GM21528 (cell line): Measurements from ENCODE around the gene LRP1B.
"Not testable (repeated sequence)": the region's sequence is repeated elsewhere in the genome, so short reads cannot be mapped to it uniquely, and the experiment has no call there.

Experiments
- ATAC-seq: cut with Tn5 transposase; IDR thresholded peaks from one replicate; pipeline ENCODE4 v1.9.1; 2021; ENCODE audit warnings: mild to moderate bottlenecking, moderate library complexity; ENCODE audit not compliant: unreplicated experiment, low FRiP score

Gene LRP1B

DNA sequence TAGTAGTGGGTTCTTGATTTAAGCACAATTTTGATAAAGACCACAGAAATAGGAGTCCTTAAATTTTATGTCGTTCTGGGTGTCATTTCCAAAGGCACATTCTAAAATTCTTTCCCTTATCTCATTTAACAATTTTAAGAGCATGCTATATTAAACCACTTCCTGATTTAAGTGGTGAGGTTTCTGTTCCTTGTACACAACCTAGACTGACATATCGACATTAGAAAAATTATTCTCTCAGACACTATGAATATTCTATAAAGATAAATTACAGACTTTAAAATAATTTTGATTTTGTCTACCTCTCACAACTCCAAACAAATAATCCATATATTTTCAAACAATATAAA lies 923.8 kb downstream of the LRP1B start:
- no peak for ATAC-seq

DNA sequence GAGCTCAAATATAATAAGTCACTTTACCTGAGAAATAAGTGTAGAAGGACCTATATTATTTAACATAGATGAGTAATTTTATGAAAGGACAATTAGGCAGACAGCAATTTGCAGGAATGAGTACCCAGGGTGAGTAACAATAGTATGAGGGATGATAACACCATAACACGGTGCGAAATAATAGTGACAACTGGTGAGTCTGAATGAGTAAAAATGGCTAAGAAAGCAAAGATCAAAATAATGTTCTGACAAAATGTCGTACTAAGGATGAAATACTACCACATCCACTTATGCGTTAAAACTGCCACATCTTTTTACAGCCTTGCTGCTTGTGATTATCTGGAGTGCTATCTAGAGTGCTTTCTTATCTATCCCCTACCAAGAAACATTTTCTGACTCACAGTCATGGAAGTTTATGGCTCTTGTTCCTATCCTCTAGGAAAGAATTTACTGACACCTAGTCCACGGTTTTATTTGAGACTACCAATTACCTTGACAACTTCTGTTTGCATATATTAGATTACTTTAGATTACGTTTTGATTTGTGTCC lies 929.7 kb downstream of the LRP1B start:
- ATAC-seq, result no peak

DNA sequence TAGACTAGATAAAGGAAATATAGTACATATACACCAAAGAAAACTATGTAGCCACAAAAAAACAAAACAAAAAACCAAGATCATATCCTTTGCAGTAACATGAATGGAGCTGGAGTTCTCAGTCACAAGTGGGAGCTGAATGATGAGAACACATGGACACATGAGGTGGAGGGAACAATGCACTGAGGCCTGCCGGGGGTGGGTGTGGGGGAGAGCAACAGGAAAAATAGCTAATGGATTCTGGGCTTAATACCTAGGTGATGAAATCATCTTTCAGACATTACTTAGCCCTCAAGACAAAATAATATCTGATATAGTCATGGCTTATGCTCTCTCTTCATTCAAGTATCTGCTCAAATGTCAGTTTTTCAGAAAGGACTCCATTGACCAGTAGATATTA lies 930.6 kb downstream of the LRP1B start:
- ATAC-seq, result no peak

DNA sequence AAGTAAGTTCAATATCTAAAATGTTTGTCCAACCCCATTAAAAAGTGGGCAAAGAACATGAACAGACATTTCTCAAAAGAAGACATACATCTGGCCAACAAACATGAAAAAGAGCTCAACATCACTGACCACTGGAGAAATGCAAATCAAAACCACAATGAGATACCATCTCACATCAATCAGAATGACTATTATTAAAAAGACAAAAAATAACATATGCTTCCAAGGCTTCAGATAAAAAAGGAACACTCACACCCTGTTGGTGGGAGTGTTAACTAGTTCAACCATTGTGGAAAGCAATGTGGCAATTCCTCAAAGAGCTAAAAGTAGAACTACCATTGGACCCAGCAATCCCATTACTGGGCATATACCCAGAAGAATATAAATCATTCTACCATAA lies 931.1 kb downstream of the LRP1B start:
- ATAC-seq, result no peak

DNA sequence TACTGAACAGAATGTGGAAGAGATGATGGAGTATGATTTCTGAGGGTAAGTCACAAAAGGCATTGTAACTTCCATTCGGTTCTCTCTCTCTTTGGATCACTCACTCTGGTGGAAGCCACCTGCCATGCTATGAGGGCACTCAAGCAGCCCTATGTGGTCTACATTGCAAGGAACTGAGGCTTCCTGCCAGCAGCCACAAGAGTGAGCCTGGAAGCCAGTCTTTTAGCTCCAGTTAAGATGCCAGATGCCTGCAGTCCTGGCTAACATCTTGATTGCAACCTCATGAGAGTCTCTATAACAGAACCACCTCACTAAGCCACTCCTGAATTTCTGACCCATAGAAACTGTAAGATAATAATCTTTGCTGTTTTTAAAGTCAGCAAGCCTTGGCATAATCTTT lies 935.7 kb downstream of the LRP1B start:
- no peak for ATAC-seq

DNA sequence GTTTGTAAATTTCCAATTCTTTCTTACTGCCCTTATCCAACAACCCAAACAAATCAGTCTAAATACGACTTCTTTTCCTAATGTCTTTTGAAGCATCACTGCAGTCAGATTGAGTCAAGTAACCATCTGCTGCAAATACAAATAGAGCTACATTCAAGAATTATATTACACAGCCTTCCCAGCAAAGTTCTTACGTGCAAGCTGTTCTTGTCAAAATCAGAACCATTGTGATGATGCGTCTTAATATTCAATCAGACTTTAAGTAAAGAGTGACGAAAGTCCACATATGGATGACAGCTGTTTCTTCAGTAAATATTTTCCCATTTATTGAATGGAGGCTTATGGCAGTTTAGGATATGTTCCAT lies 943.8 kb downstream of the LRP1B start:
- no peak for ATAC-seq

DNA sequence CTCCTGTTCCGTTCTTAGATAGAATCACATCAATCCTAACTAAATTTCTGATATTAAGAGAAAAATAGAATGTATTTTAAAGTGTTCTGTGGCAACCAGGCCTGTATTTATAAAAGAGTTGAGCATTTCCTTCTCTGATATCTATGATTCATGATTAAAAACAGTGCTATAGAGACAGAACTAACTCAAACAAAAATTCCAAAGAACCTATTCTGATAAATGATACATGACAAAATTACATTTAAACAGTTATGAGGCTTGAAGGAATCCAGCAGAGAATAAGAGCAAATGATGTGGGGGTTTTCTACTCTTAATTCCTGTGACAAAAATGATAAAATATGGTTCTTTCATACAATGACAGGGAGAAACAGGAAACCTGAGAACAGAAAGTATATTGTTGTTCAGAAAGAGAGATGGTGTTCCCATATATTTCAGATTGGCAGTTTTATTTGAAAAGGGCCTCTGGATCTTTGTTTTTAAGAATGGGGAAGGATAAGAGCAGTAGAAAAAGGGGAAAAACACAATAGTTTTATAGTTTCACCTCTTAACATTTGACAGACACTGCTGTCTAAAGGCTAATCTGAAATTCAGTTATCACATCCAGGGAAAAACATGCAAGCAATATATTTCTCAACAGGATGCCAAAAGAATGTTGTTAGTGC lies 944.3 kb downstream of the LRP1B start:
- ATAC-seq, result no peak

DNA sequence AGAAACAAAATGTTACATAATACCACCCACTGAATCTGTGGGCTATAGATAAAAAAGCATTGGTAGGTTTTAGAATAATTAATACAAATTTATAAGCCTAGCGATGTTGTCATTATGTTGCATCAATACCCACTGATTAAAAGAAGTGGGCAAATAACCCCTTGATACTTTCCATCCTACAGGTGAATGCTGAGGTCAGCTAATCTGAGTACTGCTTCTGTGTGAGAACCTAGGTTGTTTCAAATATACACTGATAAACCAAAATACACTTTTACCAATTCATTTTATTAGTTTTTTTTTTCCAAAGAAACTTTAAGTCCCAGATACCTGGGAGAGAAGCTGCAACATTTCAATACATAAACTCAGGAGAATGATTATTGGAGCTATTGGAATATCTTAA lies 948.6 kb downstream of the LRP1B start:
- ATAC-seq, result no peak

DNA sequence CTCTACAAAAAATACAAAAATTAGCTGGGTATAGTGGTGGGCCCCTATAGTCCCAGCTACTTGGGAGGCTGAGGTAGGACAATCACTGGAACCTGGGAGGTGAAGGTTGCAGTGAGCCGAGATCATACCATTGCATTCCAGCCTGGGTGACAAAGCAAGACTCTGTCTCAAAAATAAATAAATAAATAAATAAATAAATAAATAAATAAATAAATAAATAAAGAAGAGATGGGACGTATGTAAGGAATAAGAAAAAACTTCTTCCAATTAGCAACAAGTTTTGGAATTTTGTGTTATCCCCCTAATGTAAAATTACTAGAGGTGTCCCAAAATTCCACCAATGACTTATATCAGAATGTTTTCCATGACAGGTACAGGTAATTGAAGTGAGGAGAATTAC lies 961.7 kb downstream of the LRP1B start:
- ATAC-seq, result not testable (repeated sequence)

DNA sequence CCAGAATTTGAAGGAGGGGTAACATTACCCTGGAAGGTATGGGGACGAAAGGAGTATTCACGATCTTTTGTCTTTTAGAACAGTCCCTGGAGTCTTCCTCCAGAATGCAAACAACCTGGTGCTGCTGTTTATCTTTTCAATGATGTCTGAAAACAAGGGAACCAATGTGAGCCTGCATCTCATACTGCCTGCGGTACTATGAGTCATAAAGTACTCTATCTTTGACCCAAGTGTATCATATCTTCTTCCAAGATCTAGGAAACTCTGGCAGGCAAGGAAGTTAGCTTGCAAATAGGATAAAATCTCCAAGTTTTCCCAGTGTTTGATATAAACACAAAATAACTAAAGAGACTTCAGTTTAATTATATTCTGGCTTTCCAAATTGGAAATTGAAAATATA lies 968.5 kb downstream of the LRP1B start:
- no peak for ATAC-seq

DNA sequence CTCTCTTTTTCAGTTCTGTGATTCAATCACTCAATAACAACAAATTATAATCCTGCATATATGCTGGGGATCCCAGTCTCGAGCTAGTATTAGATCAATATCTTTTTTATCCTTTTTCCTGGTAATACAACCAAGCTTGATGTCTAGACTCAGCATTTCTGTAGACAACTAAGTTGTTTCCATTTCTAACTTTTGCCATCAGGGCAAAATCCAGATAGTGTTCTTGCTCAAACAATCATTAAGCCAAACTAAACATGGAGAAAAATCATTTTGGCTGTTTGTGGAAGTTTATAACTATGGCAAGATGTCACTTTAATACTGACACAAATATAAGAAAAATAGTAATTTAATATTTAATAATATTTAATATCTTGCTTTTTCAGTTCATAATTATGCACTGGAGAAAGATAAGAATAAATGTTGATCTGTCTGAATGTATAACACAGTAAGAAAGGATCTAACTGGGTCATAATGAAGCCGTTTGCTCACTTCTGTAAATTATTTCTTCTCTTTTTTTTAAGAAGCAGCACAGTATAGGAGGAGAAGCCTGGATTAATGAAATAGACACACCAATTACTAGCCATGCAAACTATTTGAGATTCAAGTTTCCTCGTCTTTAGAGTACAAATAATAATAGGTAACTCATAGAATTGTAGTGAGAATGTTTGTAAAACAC lies 979.1 kb downstream of the LRP1B start:
- ATAC-seq, result no peak

DNA sequence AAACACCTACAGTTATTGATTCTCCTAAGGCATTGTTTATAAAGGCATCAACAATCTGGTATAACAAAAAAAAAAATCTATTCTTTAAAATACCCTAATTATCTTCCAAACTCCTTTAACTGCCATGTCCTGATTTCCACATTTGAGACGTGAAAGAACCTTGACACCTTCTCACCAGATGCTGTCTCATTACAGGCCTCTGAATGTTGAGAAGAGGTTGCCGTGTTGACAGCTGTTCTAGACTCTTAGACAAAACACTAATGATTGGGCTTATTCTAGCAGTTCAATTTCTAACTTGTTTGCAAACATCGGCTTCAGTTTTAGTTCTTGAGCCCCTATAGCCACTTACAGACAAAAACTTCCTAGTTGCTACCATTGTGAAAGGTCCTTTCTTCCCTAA lies 988.8 kb downstream of the LRP1B start:
- ATAC-seq, result no peak

DNA sequence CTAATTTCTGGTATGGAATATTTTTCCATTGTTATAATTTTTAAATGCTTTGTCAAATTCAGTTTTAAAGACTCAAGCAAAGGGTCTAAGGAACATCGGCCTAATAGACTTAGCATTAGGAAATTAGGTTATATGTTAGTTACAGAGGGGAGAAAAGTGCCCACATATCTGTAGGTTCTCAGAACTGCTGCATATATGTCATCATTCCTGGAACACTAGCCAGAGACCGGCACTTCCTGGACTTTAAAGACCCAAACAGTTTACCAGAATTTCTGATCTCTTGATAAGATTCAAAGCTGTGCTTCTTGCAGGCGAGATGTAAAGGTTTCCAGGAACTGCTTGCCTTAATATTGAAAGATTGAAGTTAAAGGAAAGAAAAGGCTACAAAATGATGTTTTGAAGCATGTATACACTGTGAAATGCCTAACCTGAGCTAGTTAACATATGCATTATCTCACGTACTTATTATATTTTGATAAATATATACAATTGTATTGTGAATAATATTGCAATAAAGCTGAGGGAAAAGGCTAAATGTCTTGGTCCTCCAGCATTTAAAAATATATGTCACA lies 993.6 kb downstream of the LRP1B start:
- ATAC-seq, result no peak

DNA sequence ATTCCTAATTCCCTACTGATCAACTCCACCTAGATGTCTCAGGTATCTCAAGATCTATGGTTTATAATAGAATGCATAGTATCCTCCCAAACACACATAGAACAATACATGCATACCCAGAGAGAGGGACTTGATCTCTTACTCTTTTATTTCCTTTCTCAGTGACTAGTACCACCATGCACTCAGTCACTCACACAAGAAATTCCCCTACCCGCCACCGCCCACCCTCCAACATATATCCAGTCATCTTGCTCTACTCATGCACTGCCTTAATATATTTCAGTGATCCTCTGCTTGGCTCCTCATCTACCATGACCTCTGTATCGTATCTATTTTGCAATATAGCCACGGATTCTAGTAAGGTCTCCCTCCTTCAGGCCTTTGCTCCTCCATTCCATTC lies 996.9 kb downstream of the LRP1B start:
- no peak for ATAC-seq

DNA sequence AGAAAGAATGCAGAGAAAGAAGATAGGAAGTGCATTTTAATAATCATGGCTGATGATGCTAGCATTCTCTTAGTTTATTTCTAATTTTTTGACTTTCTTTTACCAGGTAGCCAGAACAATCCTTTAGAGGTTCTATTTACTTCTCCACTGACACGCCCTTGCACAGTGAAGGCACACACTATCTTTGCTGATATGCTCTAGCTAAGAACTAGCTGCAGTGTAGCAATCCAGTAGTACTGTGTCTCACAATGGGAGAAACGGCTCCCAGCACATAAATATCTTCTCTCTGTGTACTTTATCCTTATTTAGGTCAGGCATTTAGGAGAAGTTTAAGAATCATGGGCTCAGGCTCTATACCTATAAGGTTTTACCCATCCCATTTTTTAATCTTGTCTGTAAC lies 1005.4 kb downstream of the LRP1B start:
- no peak for ATAC-seq

DNA sequence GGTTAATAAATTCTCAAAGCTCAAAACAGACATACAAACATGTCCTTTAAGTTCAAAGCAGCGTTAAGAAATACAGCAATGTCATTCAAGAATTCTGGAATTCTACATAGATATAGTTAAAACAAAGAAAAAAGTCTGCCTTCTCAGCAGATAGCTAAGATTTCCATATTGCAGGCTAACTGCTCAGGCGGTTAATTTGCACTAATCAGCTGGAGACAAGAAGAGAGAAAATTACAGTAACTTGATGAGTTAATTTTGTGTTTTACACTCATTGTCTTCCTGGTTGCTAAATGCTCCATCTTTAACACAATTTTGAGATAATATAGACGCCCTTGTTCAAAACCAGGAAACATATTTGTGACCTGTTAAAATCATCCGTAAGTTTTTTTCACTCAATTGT lies 1012.0 kb downstream of the LRP1B start:
- ATAC-seq, result no peak

DNA sequence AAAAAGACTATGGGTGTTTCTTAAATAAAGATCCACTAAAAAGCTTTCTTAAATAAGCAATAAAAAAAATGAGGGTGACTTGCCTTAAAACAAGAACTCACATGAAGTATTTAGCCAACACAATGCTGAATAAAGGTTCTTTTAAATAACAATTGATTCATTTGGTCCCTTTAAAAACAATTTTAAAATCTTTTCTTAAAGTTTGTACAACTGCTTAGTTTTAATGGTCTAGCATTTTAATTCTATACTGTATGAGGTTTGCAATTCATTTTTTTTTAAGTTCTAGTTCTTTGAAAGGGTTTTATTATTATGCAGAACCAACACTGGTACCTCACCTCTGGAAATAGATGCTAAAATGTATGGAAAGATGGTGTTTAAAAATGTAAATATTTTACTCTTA lies 1017.5 kb downstream of the LRP1B start:
- ATAC-seq, result no peak

DNA sequence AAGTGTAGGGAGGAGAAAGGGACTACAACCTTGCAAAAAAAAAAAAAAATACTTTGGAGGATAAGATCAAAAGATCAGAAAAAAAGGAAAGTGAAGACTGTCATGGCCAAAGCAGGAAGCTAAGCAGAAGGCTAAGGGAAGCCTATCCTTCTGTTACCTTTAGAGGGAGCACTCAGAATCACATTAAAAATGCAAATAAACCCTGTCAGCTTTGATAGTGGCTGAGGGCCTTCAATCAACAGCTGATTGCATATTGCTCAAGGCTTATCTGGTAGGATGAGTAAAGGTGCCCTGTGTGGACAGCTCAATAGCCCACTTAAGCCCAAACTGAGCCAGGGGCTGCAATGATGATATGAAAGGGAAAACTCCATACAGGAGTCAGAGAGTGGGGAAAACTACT lies 1021.2 kb downstream of the LRP1B start:
- ATAC-seq, result no peak

DNA sequence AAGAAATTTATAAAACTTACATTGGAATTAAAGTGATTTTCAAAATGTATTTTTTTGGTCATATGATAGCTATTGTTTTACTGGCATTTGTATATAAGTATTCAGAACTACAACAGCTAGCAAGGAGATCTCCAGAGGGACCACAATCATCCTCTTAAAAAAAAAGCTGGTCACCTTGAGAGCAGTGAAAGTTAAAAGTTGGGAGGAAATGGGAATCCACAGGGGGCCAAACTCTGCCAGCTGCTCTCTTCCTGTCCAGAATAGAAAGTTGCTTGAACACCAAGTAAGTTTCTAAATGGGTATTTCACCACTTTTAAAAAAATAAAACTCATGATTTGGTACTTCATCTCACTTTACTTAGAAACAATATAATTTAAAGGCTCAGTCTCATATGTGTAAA lies 1025.1 kb downstream of the LRP1B start:
- no peak for ATAC-seq

DNA sequence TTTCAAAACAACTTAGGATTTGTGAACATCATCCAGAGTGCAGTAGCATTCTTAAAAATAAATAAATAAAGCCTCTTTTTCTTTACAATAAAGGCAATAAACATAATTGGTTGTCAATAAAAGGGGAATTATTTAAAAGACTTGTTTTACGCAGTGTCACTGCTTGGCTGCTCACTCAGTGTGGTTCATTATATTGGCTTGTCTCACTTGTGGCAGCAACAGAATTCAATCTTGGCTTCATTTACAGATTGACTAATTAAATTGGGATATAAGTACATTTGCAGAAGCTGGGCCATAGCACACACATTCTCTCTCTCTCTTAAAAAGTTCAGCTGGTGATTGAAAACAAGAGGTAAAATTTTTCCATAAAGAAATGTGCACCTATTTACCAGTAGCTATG lies 1027.6 kb downstream of the LRP1B start:
- no peak for ATAC-seq

DNA sequence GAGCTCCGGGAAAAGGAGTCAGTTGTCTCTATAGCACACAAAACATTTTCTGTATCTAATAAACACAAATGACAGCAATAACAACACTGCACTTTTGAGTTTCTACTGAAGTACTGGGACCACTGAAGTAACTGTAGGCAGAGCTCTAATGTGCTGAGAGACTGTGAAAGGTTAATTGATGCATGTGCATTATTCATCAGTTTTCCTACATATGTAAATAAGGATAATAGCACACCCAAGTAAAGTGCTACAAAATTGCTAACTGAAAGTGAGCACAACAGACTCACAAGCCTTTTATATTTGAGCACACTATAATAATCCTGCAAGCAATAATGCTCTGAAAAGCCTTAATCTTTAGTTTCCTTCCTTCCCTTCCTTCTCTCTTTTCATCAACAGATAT lies 1051.6 kb downstream of the LRP1B start:
- no peak for ATAC-seq

DNA sequence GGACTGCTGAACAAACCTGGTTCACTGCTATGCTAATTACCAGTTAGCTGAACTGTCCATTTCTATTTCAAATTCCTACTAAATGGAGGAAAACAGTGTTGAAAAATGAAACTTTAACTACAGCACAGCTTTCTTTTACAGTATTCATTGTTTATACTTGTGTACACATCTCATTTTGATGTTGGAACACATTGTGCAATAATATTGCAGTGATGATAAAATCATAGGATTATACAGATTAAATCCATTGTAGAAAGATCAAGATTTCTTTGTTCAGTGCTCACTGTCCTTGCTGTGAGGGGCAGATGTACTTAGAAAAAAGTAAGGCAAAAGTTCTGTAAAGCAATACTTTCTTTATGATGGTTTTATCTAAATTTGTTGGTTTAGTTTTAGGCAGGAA lies 1055.1 kb downstream of the LRP1B start:
- no peak for ATAC-seq
